ENCODE measurements around the gene TEX22. TPM values are rescaled to one million over a fixed set of nuclear protein-coding genes. Genes with fewer than 3 reads are reported as not detected.
A peak's percentile ranks its signal among the peaks of the same experiment; 100 is the strongest.

TEX22 gene
- total RNA-seq, 2 donors from 2014 or later = 1.8 to 3.3 TPM

- ATAC-seq (replicated peaks in 1 of 2) (no peak), DNase-seq (no peak)
Observed at GRCh38 chr14:105410642-105411016, 12.3 kb downstream of the TEX22 start.

GRCh38 chr14:105411017-105411941 is 12.9 kb downstream of the TEX22 start:
- peak overlapping the region; percentile 66 to 68 for H3K4me3 Mint-ChIP-seq
- no peaks in the 10 kb centered on the region for H3K9me3 Mint-ChIP-seq
- no peaks in the 10 kb centered on the region for H3K36me3 Mint-ChIP-seq (ENCODE audit: insufficient read depth in 2 of 2)
- DNase-seq = peak in 1 of 2 donors; percentile 30
- no peak overlapping the region for H3K27ac Mint-ChIP-seq
- ATAC-seq (replicated peaks in 1 of 2) = peak; percentile 53 to 70
- peaks cover 19% of the 10 kb centered on the region for H3K27me3 Mint-ChIP-seq (ENCODE audit: low read depth)
- H3K4me1 Mint-ChIP-seq (ENCODE audit: low read depth) = peaks cover 4% of the 10 kb centered on the region

More at GRCh38 chr14:105410642-105411016, 12.3 kb downstream of the TEX22 start:
- Mint-ChIP-seq H3K9me3 (no peaks in the 10 kb centered on the region), H3K4me3 (peak overlapping the region; percentile 53 to 68), H3K4me1 (ENCODE audit: low read depth) (peaks cover 4% of the 10 kb centered on the region), H3K27me3 (ENCODE audit: low read depth) (peaks cover 19% of the 10 kb centered on the region), H3K36me3 (ENCODE audit: insufficient read depth in 2 of 2) (no peaks in the 10 kb centered on the region), H3K27ac (no peak overlapping the region)

- Mint-ChIP-seq H3K4me3 (peak overlapping the region; percentile 53 to 66), H3K27ac (no peak overlapping the region), H3K9me3 (no peaks in the 10 kb centered on the region), H3K27me3 (ENCODE audit: low read depth) (peaks cover 19% of the 10 kb centered on the region), H3K36me3 (ENCODE audit: insufficient read depth in 2 of 2) (no peaks in the 10 kb centered on the region), H3K4me1 (ENCODE audit: low read depth) (peaks cover 4% of the 10 kb centered on the region)
- ATAC-seq (replicated peaks in 1 of 2) = no peak
- DNase-seq = no peak
Observed at GRCh38 chr14:105411985-105412770, 13.8 kb downstream of the TEX22 start.

- no peak overlapping the region for H3K27ac Mint-ChIP-seq
- H3K27me3 Mint-ChIP-seq (ENCODE audit: low read depth) = peaks cover 19% of the 10 kb centered on the region
- H3K36me3 Mint-ChIP-seq (ENCODE audit: insufficient read depth in 2 of 2) = peaks cover 0 to 3% of the 10 kb centered on the region in 2 donors
- H3K4me3 Mint-ChIP-seq = peak overlapping the region; percentile 5 to 14
- ATAC-seq (replicated peaks in 1 of 2) (no peak), DNase-seq (no peak)
- H3K9me3 Mint-ChIP-seq = no peaks in the 10 kb centered on the region
- peaks cover 6% of the 10 kb centered on the region for H3K4me1 Mint-ChIP-seq (ENCODE audit: low read depth)
Observed at GRCh38 chr14:105412771-105413543, 14.6 kb downstream of the TEX22 start.

GRCh38 chr14:105413544-105413886 is 15.2 kb downstream of the TEX22 start:
- H3K36me3 Mint-ChIP-seq (ENCODE audit: insufficient read depth in 2 of 2) = peaks cover 0 to 3% of the 10 kb centered on the region in 2 donors
- peaks cover 11% of the 10 kb centered on the region for H3K4me1 Mint-ChIP-seq (ENCODE audit: low read depth)
- DNase-seq (no peak), ATAC-seq (replicated peaks in 1 of 2) (no peak)
- no peak overlapping the region for H3K27ac Mint-ChIP-seq
- H3K4me3 Mint-ChIP-seq = no peak overlapping the region
- peaks cover 19% of the 10 kb centered on the region for H3K27me3 Mint-ChIP-seq (ENCODE audit: low read depth)
- no peaks in the 10 kb centered on the region for H3K9me3 Mint-ChIP-seq

- H3K4me1 Mint-ChIP-seq (ENCODE audit: low read depth) = peaks cover 17% of the 10 kb centered on the region
- H3K36me3 Mint-ChIP-seq (ENCODE audit: insufficient read depth in 2 of 2) = peaks cover 0 to 3% of the 10 kb centered on the region in 2 donors
- H3K9me3 Mint-ChIP-seq = no peaks in the 10 kb centered on the region
- peak overlapping the region; percentile 79 to 82 for H3K4me3 Mint-ChIP-seq
- ATAC-seq (replicated peaks in 1 of 2) (peak; percentile 80 to 85), DNase-seq (peak; percentile 78 to 79)
- H3K27ac Mint-ChIP-seq = no peak overlapping the region
- H3K27me3 Mint-ChIP-seq (ENCODE audit: low read depth) = peaks cover 19% of the 10 kb centered on the region
Observed at GRCh38 chr14:105414456-105415371, 16.4 kb downstream of the TEX22 start.

- Mint-ChIP-seq H3K27ac (no peak overlapping the region), H3K4me1 (ENCODE audit: low read depth) (peaks cover 19% of the 10 kb centered on the region), H3K36me3 (ENCODE audit: insufficient read depth in 2 of 2) (peaks cover under 1 to 4% of the 10 kb centered on the region in 2 donors), H3K4me3 (peak overlapping the region; percentile 79 to 82), H3K27me3 (ENCODE audit: low read depth) (peaks cover 10% of the 10 kb centered on the region), H3K9me3 (no peaks in the 10 kb centered on the region)
- DNase-seq (no peak), ATAC-seq (replicated peaks in 1 of 2) (no peak)
Observed at GRCh38 chr14:105415481-105416428, 17.4 kb downstream of the TEX22 start.

GRCh38 chr14:105416671-105417070 is 18.3 kb downstream of the TEX22 start:
- H3K27ac Mint-ChIP-seq = no peak overlapping the region
- H3K27me3 Mint-ChIP-seq (ENCODE audit: low read depth) = peaks cover 7% of the 10 kb centered on the region
- peaks cover 3 to 5% of the 10 kb centered on the region in 2 donors for H3K36me3 Mint-ChIP-seq (ENCODE audit: insufficient read depth in 2 of 2)
- H3K9me3 Mint-ChIP-seq = no peaks in the 10 kb centered on the region
- no peak overlapping the region for H3K4me3 Mint-ChIP-seq
- DNase-seq = no peak
- H3K4me1 Mint-ChIP-seq (ENCODE audit: low read depth) = peaks cover 21% of the 10 kb centered on the region
- no peak for ATAC-seq (replicated peaks in 1 of 2)

- peaks cover 3 to 7% of the 10 kb centered on the region in 2 donors for H3K36me3 Mint-ChIP-seq (ENCODE audit: insufficient read depth in 2 of 2)
- H3K4me1 Mint-ChIP-seq (ENCODE audit: low read depth) = peaks cover 32% of the 10 kb centered on the region
- H3K27ac Mint-ChIP-seq = no peak overlapping the region
- DNase-seq = no peak
- H3K4me3 Mint-ChIP-seq = peak overlapping the region in 1 of 2 donors; percentile 20
- no peaks in the 10 kb centered on the region for H3K9me3 Mint-ChIP-seq
- no peak for ATAC-seq (replicated peaks in 1 of 2)
- peaks cover 7% of the 10 kb centered on the region for H3K27me3 Mint-ChIP-seq (ENCODE audit: low read depth)
Observed at GRCh38 chr14:105417690-105418121, 19.4 kb downstream of the TEX22 start.

GRCh38 chr14:105418269-105419194 is 20.2 kb downstream of the TEX22 start:
- ATAC-seq (replicated peaks in 1 of 2) (no peak), DNase-seq (no peak)
- H3K4me1 Mint-ChIP-seq (ENCODE audit: low read depth) = peaks cover 35% of the 10 kb centered on the region
- H3K27ac Mint-ChIP-seq = no peak overlapping the region
- H3K4me3 Mint-ChIP-seq = peak overlapping the region; percentile 41 to 75
- no peaks in the 10 kb centered on the region for H3K9me3 Mint-ChIP-seq
- peaks cover 3 to 7% of the 10 kb centered on the region in 2 donors for H3K36me3 Mint-ChIP-seq (ENCODE audit: insufficient read depth in 2 of 2)
- H3K27me3 Mint-ChIP-seq (ENCODE audit: low read depth) = no peaks in the 10 kb centered on the region
